Neural cell (in vitro differentiated cells): ENCODE data around the gene ISCA2.

Experiments
- CTCF ChIP-seq: fragments of 450-650 bp; IDR thresholded peaks from 2 replicates; pipeline ENCODE4 v1.5.1; 2014; ENCODE audit warnings: antibody characterized with exemption, mild to moderate bottlenecking, moderate library complexity; ENCODE audit not compliant: poor library complexity, severe bottlenecking
- EZH2 ChIP-seq: fragments of 200-600, 300-800 bp; shearing (Covaris generic), sonication (generic); IDR thresholded peaks from 2 replicates; pipeline ENCODE4 v1.6.1; 2014; ENCODE audit warnings: antibody characterized with exemption, low read length, borderline replicate concordance, mild to moderate bottlenecking; ENCODE audit not compliant: insufficient read depth, poor library complexity, severe bottlenecking
- POLR2AphosphoS5 ChIP-seq: IDR thresholded peaks from 2 replicates; pipeline ENCODE4 v1.6.1; 2012
- RAD21 ChIP-seq: fragments of 450-650 bp; conservative IDR thresholded peaks from 2 replicates; pipeline ENCODE4 v1.6.1; 2014; ENCODE audit warnings: antibody characterized with exemption, mild to moderate bottlenecking, moderate library complexity

GRCh38 chr14:74533576-74533975, 40.0 kb downstream of the ISCA2 start:
- TF ChIP-seq POLR2AphosphoS5: no peak
- TF ChIP-seq RAD21: no peak
- no peak for TF ChIP-seq CTCF
- TF ChIP-seq EZH2: no peak
